Type B pancreatic cell (in vitro differentiated cells): Measurements from ENCODE around the gene SLC25A26. TPM values are rescaled to one million over a fixed set of nuclear protein-coding genes. Genes with fewer than 3 reads are reported as not detected.
"Not testable (repeated sequence)": the region's sequence is repeated elsewhere in the genome, so short reads cannot be mapped to it uniquely, and the experiment has no call there.

Experiments used
- DNase-seq: peaks from one replicate; pipeline ENCODE4 v3.0.0; 2021; ENCODE audit warnings: mixed read lengths; ENCODE audit not compliant: unreplicated experiment; ENCODE audit errors: extremely low spot score
- H3K27ac Mint-ChIP-seq: 2 replicates; pipeline ENCODE4 v1.8.0; 2021; ENCODE audit warnings: mild to moderate bottlenecking, mixed read lengths
- H3K27me3 Mint-ChIP-seq: 2 replicates; pipeline ENCODE4 v1.8.0; 2021; ENCODE audit warnings: mixed read lengths
- H3K36me3 Mint-ChIP-seq: 2 replicates; pipeline ENCODE4 v1.8.0; 2021; ENCODE audit warnings: mixed read lengths
- H3K4me1 Mint-ChIP-seq: one replicate; pipeline ENCODE4 v1.8.0; 2021; ENCODE audit warnings: mixed read lengths; ENCODE audit not compliant: unreplicated experiment
- H3K4me3 Mint-ChIP-seq: 2 replicates; pipeline ENCODE4 v1.8.0; 2021; ENCODE audit warnings: mild to moderate bottlenecking, mixed read lengths
- H3K9me3 Mint-ChIP-seq: 2 replicates; pipeline ENCODE4 v1.8.0; 2021; ENCODE audit warnings: mixed read lengths
- CTCF ChIP-seq: fragments of 200-600 bp; sonication (generic); conservative IDR thresholded peaks from 2 replicates; pipeline ENCODE4 v1.5.0; 2021; ENCODE audit warnings: antibody characterized with exemption, mild to moderate bottlenecking
- total RNA-seq: library from RNA; stranded (reverse); gene quantifications from 2 replicates; pipeline ENCODE4 v1.2.1, GENCODE V29; 2021; ENCODE audit warnings: low replicate concordance

Gene SLC25A26
- total RNA-seq, 1 donor from 2014 or later: 13.4 TPM

GRCh38 chr3:66269411-66269810, 48.6 kb downstream of the SLC25A26 start:
- H3K4me3 Mint-ChIP-seq: no peak overlapping the region
- no peaks in the 10 kb centered on the region for H3K27me3 Mint-ChIP-seq
- peaks cover 5% of the 10 kb centered on the region for H3K36me3 Mint-ChIP-seq
- no peak for TF ChIP-seq CTCF
- no peak for DNase-seq
- H3K9me3 Mint-ChIP-seq: no peaks in the 10 kb centered on the region
- H3K27ac Mint-ChIP-seq: no peak overlapping the region
- no peaks in the 10 kb centered on the region for H3K4me1 Mint-ChIP-seq

GRCh38 chr3:66270288-66270687, 49.5 kb downstream of the SLC25A26 start:
- Mint-ChIP-seq H3K27ac (no peak overlapping the region), H3K4me3 (no peak overlapping the region), H3K36me3 (peaks cover 5% of the 10 kb centered on the region), H3K4me1 (no peaks in the 10 kb centered on the region), H3K27me3 (no peaks in the 10 kb centered on the region), H3K9me3 (no peaks in the 10 kb centered on the region)
- TF ChIP-seq CTCF: no peak
- DNase-seq: no peak

DNA sequence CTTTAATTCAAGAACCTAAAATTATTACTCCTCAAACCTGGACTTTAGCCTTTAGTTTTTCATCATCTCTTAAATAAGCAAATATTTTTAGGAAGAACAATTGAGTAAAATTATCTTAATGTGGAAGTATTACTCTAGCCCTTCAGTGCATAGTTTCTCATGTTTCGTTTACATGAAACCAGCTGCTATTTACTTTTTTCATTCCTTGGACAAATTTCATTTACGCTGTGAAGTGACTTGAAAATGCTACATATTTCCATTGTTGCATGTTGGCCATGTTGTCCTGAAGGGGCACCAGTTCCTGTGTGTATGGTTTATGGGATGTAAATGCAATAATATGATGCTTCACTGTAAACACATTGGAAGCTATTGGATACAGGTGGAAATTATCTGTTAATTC, 49.9 kb downstream of the SLC25A26 start:
- H3K27me3 Mint-ChIP-seq: no peaks in the 10 kb centered on the region
- H3K36me3 Mint-ChIP-seq: peaks cover 5% of the 10 kb centered on the region
- H3K9me3 Mint-ChIP-seq: no peaks in the 10 kb centered on the region
- H3K4me1 Mint-ChIP-seq: no peaks in the 10 kb centered on the region
- H3K27ac Mint-ChIP-seq: no peak overlapping the region
- no peak for TF ChIP-seq CTCF
- no peak overlapping the region for H3K4me3 Mint-ChIP-seq
- DNase-seq: no peak

DNA sequence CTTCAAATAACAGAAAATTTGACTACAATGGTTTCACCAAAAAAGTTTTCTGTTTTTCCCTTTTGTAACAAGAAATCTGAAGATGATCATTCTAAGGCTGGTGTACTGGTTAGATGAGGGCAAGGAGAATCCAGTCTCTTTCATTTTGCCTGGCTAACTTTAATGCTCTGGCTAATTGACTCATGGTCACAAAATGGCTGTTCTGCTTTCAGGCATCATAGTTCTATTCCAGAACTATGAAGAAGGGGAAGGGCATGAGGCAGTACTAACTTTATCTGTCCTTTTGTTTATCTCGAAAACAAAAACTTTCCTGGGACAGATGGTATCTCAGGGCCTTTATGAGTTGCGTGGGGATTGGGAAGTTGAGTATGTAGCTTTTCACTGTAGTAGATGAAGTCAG, 50.4 kb downstream of the SLC25A26 start:
- Mint-ChIP-seq H3K4me1 (no peaks in the 10 kb centered on the region), H3K27me3 (no peaks in the 10 kb centered on the region), H3K27ac (no peak overlapping the region), H3K9me3 (no peaks in the 10 kb centered on the region), H3K36me3 (peaks cover 5% of the 10 kb centered on the region), H3K4me3 (no peak overlapping the region)
- TF ChIP-seq CTCF: no peak
- DNase-seq: no peak

- no peak for TF ChIP-seq CTCF
- H3K36me3 Mint-ChIP-seq: peaks cover 5% of the 10 kb centered on the region
- no peak overlapping the region for H3K27ac Mint-ChIP-seq
- no peaks in the 10 kb centered on the region for H3K27me3 Mint-ChIP-seq
- H3K9me3 Mint-ChIP-seq: no peaks in the 10 kb centered on the region
- H3K4me1 Mint-ChIP-seq: peaks cover 5% of the 10 kb centered on the region
- DNase-seq: no peak
- H3K4me3 Mint-ChIP-seq: no peak overlapping the region
Observed at GRCh38 chr3:66272016-66272415, 51.2 kb downstream of the SLC25A26 start.

DNA sequence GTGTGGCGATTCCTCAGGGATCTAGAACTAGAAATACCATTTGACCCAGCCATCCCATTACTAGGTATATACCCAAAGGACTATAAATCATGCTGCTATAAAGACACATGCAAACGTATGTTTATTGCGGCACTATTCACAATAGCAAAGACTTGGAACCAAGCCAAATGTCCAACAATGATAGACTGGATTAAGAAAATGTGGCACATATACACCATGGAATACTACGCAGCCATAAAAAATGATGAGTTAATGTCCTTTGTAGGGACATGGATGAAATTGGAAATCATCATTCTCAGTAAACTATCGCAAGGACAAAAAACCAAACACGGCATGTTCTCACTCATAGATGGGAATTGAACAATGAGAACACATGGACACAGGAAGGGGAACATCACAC, 54.0 kb downstream of the SLC25A26 start:
- not testable (repeated sequence) for H3K36me3 Mint-ChIP-seq, H3K4me3 Mint-ChIP-seq, DNase-seq, H3K27ac Mint-ChIP-seq, H3K9me3 Mint-ChIP-seq, H3K27me3 Mint-ChIP-seq, H3K4me1 Mint-ChIP-seq
